Measurements from ENCODE around the gene SMO. TPM values are rescaled to one million over a fixed set of nuclear protein-coding genes. Genes with fewer than 3 reads are reported as not detected.

The SMO gene
- total and polyA plus RNA-seq, 2 experiments from 2014 or later, result 13.1 to 61.5 TPM

- no peaks in the 10 kb centered on the region for H3K9me2 ChIP-seq (ENCODE audit: insufficient read depth)
- no peaks in the 10 kb centered on the region; the same call in 2 of the 3 replicates for H3K36me3 Mint-ChIP-seq (ENCODE audit: low read depth)
- ATAC-seq (no peak), DNase-seq (ENCODE audit: low spot score) (no peak)
- no peaks in the 10 kb centered on the region for H3K9me3 Mint-ChIP-seq
- H3K4me3 ChIP-seq, result no peak overlapping the region
- no peaks in the 10 kb centered on the region for H3K36me3 ChIP-seq (ENCODE audit: insufficient read depth)
- H3K4me3 Mint-ChIP-seq, result no peak overlapping the region
- no peak overlapping the region for H2AFZ ChIP-seq
- TF ChIP-seq EZH2phosphoT487 (IDR thresholded peaks at IDR 0.05; ENCODE audit: unreplicated experiment), result no peak
- no peak for TF ChIP-seq STAT1 (IDR thresholded peaks at IDR 0.05; ENCODE audit: unreplicated experiment)
- no peak for TF ChIP-seq CTCF (conservative IDR thresholded peaks at IDR 0.05; ENCODE audit: low read depth in 2 of 2)
- TF ChIP-seq NANOG (IDR thresholded peaks at IDR 0.05; ENCODE audit: borderline replicate concordance), result no peak
- no peak overlapping the region for H3K27ac ChIP-seq (ENCODE audit: low read depth)
- peaks cover 7% of the 10 kb centered on the region for H3K27me3 Mint-ChIP-seq (ENCODE audit: insufficient read depth, low read depth, poor library complexity)
- peaks cover 20% of the 10 kb centered on the region for H3K4me1 ChIP-seq (ENCODE audit: insufficient read depth)
- H3K4me2 ChIP-seq, result no peak overlapping the region
- no peaks in the 10 kb centered on the region for H3K27me3 ChIP-seq (ENCODE audit: insufficient read depth)
- H4K20me1 ChIP-seq (replicated peaks; ENCODE audit: insufficient read depth), result peaks cover 8% of the 10 kb centered on the region; the same call in 1 of the 2 replicates
- peaks cover 24% of the 10 kb centered on the region; the same call in 2 of the 3 replicates for H3K4me1 Mint-ChIP-seq
- H3F3A ChIP-seq (replicated peaks; ENCODE audit: low read depth), result no peaks in the 10 kb centered on the region; the same call in 1 of the 2 replicates
- no peak overlapping the region for H3K27ac Mint-ChIP-seq
- H3K79me2 ChIP-seq (replicated peaks; ENCODE audit: insufficient read depth), result peaks cover 71% of the 10 kb centered on the region
These were observed 40.2 kb downstream of the SMO start for GRCh38 chr7:129228633-129229032.

- Histone ChIP-seq H2AFZ (no peak overlapping the region), H3K4me3 (no peak overlapping the region), H3K79me2 (replicated peaks; ENCODE audit: insufficient read depth) (peaks cover 91% of the 10 kb centered on the region), H3K36me3 (ENCODE audit: insufficient read depth) (no peaks in the 10 kb centered on the region), H3K4me1 (ENCODE audit: insufficient read depth) (peaks cover 13% of the 10 kb centered on the region), H3K4me2 (no peak overlapping the region), H3K27me3 (ENCODE audit: insufficient read depth) (no peaks in the 10 kb centered on the region), H4K20me1 (replicated peaks; ENCODE audit: insufficient read depth) (peaks cover 5% of the 10 kb centered on the region; the same call in 1 of the 2 replicates), H3K9me2 (ENCODE audit: insufficient read depth) (no peaks in the 10 kb centered on the region), H3F3A (replicated peaks; ENCODE audit: low read depth) (no peaks in the 10 kb centered on the region; the same call in 1 of the 2 replicates), H3K27ac (ENCODE audit: low read depth) (no peak overlapping the region)
- Mint-ChIP-seq H3K27me3 (ENCODE audit: insufficient read depth, low read depth, poor library complexity) (peaks cover 4% of the 10 kb centered on the region), H3K4me3 (no peak overlapping the region), H3K36me3 (ENCODE audit: low read depth) (no peaks in the 10 kb centered on the region), H3K4me1 (peaks cover 10% of the 10 kb centered on the region; the same call in 2 of the 3 replicates), H3K27ac (no peak overlapping the region), H3K9me3 (no peaks in the 10 kb centered on the region)
- DNase-seq (ENCODE audit: low spot score), result no peak
- no peak for ATAC-seq
- TF ChIP-seq ZNF114 (CRISPR knock-in tag; IDR thresholded peaks at IDR 0.05) (no peak), NANOG (IDR thresholded peaks at IDR 0.05; ENCODE audit: borderline replicate concordance) (no peak), ZNF462 (CRISPR knock-in tag; IDR thresholded peaks at IDR 0.05) (no peak), CREB1 (CRISPR knock-in tag; IDR thresholded peaks at IDR 0.05; ENCODE audit: low read depth) (no peak), POLR2AphosphoS5 (IDR thresholded peaks at IDR 0.05; ENCODE audit: low read depth) (no peak), CTCF (conservative IDR thresholded peaks at IDR 0.05; ENCODE audit: low read depth in 2 of 2) (no peak), JUNB (IDR thresholded peaks at IDR 0.05; ENCODE audit: unreplicated experiment) (no peak), EZH2 (IDR thresholded peaks at IDR 0.05; ENCODE audit: low read depth, unreplicated experiment) (no peak), ETS1 (IDR thresholded peaks at IDR 0.05) (no peak)
These were observed 43.2 kb downstream of the SMO start for GRCh38 chr7:129231666-129232065.

All from GM23338 (cell line).